Measurements from ENCODE around the gene HELZ.
"Not testable (repeated sequence)": the region's sequence is repeated elsewhere in the genome, so short reads cannot be mapped to it uniquely, and the experiment has no call there.

HELZ gene

DNA sequence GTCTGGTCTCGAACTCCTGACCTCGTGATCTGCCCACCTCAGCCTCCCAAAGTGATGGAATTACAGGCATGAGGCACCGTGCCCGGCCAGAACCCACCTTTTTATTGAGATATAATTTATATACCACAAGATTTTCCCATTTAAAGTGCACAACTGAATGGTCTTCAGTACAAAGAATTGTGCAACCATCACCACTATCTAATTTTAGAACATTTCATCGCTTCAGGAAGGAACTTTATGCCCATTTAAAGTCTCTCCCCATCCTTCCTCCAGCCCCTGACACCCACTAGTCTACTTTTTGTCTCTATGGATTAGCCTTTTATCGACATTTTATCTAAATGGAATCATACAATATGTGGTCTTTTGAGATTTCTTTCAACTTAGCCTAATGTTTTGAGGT, 25.4 kb upstream of the HELZ start:
- no peak for DNase-seq (ENCODE audit: low spot score)

DNA sequence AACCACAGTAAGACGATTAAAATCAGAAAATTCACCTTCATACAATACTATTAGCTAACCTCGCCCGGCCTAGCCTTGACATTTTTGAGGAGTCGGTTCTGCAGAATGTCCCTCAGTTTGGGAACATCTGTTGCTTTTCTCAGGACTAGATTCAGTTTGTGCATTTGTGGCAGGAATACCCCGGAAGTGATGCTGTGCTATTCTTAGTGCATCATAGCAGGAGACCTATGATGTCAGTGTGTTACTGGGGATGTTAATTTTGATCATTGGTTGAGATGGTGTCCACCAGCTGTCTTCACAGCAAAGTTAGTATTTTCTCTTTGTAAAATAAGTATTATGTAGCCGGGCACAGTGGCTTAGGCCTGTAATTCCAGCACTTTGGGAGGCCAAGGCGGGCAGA, 21.5 kb upstream of the HELZ start:
- no peak for DNase-seq (ENCODE audit: low spot score)

DNA sequence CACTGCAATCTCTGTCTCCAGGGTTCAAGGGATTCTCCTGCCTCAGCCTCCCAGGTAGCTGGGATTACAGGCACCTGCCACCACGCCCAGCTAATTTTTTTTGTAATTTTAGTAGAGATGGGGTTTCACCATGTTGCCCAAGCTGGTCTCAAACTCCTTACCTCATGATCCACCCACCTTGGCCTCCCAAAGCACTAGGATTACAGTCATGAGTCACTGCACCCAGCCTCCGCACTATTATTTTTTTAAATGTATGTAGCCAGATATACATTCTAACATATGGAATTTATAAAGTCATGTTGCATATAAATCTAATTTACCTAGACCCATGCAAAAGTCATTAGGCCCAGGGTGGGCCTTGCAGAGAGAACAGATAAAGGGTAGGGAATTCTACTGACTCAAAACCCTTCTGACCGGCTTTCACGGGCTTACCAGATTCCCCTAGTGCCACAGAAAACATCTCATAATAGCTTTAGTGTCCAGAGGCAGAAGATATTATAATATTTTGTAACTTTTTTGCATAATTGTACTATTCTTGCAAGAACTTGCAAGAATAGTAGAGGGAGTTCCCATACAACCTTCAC, 20.5 kb upstream of the HELZ start:
- DNase-seq (ENCODE audit: low spot score), result no peak

DNA sequence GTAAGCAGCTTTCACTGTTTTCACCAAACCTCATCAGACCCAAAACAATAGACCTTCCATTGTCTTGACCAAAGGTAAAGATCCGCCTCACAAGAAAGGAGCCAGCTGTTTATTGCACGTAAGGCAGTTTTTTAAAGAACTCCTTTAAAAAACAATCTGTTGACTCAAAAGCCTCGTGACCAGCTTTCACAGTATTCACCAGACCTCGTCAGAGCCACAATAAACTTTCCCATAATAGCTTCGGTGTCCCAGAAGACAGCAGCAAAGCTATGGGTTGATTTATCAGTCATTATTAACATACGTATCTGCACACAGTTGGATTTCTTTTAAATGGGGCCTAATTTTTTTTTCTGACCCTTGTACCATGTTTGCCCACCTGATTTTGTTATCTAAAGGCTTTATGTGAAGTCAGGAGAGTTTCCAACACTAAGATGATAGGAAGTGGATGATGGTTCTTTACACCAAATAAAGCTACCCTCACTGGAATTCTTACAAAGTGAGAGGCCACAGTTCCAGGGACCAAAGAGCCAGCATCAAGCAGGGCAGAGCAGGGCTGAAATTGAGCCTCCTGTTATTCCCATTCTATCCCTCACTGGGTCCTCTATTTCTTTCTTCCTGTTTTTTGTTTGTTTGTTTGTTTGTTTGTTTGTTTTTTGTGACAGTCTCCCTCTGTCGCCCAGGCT, 17.6 kb upstream of the HELZ start:
- DNase-seq (ENCODE audit: low spot score), result no peak

DNA sequence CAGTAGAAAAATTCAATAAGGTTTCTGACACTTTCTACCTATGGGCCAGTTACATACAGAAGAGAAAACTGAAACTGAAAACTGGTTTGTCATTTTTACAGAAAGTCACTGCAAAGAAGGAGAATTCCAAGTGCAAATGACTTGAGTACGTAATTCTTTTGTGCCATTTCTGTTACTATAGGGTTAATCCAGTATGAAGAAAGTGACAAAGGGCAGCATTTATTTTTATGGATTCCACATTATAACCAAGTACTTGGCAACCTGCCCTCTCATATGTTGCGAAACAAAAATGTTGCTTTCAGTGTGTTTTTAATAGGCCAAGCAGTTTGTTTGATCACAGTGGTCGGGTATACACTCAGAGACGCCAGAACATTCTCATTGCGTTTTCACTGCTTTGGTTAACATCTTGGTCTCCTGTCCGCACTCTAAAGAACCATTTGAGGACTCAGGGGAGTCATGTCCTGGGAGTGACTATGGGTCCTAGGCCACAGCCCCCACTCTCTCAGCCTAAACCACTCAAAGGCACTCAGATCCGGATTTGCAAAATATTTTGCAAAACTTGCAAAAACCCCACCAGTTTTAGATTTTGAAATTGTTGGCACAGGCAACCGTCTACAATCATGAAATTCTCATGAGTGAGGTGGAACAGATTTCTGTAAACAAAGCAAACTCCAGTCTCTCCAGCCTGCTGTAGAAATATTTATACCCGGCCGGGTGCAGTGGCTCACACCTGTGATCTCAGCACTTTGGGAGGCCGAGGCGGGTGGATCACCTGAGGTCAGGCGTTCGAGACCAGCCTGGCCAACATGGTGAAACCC, 15.4 kb upstream of the HELZ start:
- DNase-seq (ENCODE audit: low spot score), result no peak

DNA sequence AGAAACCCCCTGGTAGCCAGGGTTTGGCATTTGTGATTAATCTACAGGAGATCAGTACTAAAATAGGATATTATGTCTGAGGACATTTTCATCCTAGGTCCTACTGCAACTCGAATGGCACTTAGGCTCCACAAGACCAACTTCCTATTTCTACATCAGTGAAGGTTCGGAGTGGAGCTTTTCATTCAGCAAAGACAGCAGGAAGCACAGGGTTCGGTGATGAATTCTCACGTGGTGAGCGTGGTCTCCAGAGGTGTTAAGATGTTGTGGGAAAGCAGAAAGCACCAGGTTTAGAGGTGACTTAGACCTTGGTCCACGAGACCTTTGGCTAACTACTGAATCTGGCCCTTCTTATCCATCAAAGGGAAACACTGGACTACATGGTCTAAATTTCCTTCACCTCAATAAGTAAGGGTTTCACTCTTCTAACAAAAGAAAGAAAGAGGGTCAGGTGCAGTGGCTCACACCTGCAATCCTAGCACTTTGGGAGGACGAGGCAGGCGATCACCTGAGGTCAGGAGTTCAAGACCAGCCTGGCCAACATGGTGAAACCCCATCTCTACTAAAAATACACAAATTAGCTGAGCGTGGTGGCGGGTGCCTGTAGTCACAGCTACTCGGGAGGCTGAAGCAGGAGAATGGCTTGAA, 13.9 kb upstream of the HELZ start:
- DNase-seq (ENCODE audit: low spot score), result peak; percentile 35

DNA sequence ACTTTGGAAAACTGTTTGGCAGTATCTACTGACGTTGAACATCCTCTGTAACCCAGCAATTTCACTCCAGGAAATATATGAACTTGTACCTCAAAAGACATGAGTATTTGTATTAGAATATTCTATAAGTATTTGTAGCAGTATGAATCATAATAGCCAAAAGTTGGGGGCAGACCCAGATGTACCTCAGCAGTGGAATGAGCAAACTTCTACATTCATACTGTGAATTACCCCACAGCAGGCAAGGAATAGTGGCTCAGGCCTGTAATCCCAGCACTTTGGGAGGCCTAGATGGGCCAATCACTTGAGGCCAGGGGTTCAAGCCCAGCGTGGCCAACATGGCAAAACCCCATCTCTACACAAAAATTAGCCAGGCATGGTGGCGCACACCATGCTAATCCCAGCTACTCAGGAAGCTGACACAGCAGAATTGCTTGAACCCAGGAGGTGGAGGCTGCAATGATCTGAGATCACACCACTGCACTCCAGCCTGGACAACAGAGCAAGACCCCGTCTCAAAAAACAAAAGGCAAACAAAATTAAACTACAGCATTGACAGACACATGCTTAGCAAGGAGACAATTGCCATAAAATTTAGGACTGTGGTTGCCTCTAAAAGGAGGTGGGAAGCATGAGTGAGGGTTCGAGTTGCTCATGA, 11.2 kb upstream of the HELZ start:
- no peak for DNase-seq (ENCODE audit: low spot score)

DNA sequence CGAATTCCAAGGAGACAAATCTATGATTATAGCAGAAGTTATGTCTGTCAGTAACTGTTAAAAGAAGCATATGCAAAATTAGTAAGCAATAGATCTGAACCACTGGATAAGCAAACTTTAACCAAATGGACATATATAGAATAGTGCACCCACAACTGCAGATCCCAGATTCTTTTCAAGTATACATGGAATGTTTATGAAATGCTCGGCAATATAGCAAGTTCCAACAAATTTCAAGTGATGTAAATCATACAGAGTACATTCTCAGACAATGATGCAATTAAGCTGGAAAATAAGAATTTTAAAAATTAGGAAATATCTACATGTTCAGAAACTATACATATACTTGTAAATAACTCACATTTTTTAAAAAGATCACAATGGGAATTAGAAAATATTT, 8.4 kb upstream of the HELZ start:
- DNase-seq (ENCODE audit: low spot score), result no peak

DNA sequence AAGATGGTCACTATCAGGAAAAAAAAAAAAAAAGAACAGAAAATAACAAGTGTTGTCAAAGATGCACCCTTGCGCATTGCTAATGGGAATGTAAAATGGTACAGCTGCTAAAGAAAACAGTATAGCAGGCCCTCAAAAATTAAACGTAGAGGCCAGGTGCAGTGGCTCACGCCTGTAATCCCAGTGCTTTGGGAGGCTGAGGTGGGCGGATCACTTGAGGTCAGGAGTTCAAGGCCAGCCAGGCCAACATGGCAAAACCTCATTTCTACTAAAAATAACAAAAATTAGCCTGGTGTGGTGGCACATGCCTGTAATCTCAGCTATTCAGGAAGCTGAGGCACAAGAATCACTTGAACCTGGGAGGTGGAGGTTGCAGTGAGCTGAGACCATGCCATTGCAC, 6.6 kb upstream of the HELZ start:
- DNase-seq (ENCODE audit: low spot score), result not testable (repeated sequence)

DNA sequence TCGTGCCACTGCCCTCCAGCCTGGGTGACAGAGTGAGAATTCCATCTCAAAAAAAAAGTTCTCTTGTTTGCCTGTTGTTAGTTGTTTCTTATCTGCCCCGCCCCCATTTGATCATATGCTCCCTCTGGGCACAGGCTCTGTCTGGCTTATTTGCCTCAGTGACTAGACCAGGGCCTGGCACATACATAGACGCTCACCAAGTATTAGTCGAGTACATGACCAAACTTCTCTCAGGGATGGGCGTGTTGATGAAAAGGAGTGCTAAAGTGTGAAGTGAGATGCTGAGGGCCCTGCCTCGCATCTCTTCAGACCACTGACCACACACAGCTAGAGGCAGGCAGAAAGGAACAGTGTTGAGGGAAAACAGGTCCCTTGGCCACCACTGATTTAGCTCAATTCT, 3.3 kb upstream of the HELZ start:
- DNase-seq (ENCODE audit: low spot score), result no peak

DNA sequence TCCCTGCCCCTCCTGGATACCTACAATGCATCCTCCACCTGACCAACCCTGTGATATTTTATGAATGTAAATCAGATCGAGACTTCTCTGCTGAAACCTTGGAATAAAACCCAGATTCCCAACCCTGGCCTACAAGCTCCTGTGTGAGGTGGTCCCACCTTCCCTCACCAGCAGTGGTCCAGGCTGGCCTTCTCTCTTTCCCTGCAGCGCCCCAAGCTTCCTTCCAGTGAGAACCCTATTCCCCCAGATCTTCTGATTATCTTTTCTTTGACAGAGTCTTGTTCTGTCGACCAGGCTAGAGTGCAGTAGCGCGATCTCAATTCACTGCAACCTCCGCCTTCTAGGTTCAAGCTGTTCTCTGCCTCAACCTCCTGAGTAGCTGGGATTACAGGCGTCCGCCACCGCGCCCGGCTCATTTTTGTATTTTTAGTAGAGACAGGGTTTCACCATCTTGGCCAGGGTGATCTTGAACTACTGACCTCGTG, 2.5 kb upstream of the HELZ start:
- DNase-seq (ENCODE audit: low spot score), result no peak

DNA sequence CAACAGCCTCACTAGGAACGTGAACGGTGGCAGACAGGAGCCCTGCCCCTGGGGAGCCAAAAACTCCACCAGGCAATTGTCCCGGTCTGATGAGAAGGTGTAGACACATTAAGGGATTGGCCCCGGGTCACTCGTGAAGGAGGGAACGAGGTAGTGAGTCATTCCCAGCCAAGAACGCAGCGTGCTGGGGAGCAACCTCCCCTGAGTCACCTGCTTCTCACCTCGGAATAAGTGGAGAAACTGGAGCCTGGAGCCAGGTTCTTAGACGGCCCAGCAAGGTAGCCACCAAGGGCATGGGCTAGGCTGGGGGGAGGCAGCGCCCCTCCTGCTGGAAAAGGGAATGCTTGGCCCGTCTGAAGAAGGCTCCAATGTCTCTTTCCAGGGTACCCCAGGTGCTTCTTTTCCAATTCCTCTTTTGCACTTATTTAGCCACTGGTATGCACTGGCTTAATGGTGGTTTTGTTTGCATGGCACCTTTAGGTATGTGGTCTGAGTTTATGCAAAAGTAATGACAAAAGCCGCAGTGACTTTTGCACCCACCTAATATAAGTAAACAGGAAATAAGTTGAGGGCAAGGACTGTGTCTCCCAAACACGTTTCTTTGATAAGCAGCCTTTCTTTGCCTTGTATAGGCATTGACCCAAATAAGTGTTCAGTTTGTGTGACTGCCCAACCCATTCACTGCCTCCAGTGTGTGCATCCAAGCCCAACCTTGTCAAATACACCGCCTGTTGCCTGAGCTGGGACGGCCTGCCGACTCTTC, 1.8 kb upstream of the HELZ start:
- peak; percentile 51 for DNase-seq (ENCODE audit: low spot score)

DNA sequence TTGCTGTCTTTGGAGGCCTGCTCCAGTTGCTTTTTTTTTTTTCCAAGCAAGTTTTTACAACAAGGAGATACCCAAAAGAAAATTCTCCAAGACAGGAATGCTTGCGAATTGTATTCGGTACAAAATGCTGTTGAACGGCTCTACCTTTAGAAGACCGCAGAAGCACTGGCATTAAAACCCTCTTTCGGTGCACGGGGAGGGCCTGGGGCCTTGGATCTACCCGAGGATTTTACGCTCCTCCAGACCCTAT, 1.3 kb upstream of the HELZ start:
- DNase-seq (ENCODE audit: low spot score), result no peak

DNA sequence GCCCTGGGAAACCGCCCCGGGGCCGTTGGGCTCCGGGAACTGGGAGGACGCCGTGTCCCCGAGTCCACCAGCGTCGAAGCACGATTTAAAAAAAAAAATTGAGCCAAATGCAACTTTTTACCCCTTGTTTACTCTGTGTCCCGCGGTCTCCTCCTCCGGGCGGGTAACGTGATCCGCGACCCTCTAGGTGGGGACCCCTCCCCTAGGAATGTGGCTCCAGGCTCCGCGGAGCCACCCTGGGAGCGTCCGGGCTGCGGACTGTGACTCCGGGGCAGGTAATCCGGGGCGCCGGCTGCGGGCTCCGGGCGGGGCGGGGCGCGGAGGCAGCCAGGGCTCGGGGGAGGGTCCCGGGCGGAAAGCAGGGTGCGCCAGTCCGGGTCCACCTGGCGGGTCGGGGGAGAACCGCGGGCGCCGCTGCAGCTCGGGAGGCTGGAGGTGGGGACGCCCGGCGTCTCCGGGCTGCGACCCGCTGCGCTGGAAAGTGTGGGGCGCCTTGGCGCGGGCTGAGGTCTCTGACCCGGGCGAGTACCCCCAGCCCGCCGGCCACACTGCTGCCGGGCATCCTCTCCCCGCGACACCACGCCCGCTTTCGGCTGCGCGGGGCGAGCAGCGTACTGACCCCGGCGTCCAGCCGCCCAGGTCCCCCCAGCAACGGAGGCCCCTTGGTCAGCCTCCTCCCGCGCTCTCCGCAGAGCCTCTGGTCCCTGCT, 852 bp upstream of the HELZ start:
- peak; percentile 26 for DNase-seq (ENCODE audit: low spot score)

DNA sequence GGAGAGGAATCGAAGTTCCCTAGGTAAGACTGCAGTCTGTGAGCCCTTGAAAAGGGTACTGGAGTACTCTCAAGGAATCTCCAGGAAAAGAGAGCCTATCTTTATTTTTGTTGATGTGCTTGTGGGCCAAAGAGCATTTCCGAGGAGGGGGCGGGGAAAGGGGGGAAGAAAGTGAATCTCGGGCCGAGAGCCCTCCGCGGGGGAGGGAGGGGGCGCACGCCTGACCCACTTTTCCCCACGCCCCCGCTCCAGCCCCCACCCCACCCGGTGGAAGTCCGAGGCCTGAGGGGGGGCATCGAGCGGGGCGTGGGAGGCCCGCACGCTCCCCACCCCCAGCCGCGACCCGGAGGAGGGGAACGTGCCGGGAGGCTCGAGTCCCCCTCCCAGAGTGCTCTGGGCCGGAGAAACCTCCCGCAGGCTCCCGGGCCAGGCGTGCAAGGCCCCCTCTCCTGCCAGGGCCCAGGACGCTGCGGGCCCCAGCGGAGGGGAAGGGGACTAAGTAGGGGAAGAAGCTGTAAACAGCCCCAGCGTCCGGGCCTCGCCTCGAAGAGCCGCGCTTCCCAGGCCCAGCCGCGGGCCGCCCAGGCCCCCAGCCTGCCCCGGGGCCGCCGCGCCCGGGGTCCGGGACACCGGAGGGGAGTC, 444 bp downstream of the HELZ start:
- DNase-seq (ENCODE audit: low spot score), result no peak

DNA sequence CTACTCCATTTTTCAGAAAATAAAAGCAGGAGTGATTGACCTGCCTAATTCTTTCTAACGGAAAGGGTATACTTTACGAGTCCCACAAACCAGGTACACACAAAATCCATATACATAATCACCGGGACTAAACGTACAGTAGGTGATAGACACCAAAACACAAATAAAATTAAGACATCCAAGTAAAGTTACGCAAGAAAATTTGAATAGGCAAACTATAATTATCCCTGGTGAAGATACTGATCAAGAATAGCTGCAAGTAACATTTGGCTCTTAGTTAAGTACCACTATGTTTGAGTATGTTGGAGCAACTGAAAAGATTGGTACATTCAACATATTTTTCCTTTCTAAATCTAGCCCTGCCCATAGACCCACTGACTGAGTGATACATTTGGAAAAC, 1.7 kb downstream of the HELZ start:
- DNase-seq (ENCODE audit: low spot score), result no peak

DNA sequence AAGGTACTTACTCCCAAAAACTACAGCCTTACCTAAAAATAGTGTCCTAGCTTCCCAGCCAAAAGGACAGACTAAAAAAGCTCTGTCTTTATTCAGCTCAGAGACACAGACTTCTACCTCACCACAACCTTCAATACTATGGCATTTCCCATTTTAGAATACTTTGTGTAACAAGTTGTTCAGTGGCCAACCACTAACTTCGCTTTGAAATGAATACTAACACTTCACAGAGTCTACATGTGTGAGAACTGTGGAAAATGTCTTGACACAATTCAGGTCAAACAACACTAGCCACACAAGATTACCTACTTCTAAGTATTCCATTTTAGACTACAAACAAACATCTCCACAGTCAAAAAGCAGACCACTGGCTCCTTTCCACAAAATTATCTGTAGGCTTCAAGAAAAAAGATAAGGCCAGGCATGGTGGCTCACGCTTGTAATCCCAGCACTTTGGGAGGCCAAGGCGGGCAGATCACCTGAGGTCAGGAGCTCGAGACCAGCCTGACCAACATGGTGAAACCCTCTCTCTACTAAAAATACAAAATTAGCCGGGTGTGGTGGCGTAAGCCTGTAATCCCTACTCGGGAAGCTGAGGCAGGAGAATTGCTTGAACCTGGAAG, 3.2 kb downstream of the HELZ start:
- no peak for DNase-seq (ENCODE audit: low spot score)

DNA sequence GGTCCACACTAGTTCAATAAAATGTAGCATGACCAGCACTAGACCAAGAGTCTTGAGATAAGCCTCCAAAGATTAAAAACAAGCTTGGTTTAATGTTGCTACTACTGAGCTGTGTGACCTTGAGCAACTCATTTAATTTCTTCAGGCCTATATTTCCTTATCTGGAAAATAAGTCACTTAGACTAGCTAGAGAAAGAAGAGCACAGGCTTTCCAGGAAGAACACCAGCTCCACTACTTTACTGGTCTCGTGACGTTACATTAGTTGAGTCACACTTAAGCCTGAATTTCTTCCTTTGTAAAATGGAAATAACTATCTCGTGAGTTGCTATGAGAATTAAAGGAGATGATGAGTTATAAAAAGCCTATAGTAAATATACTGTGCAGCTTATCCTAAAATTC, 5.4 kb downstream of the HELZ start:
- DNase-seq (ENCODE audit: low spot score), result no peak

DNA sequence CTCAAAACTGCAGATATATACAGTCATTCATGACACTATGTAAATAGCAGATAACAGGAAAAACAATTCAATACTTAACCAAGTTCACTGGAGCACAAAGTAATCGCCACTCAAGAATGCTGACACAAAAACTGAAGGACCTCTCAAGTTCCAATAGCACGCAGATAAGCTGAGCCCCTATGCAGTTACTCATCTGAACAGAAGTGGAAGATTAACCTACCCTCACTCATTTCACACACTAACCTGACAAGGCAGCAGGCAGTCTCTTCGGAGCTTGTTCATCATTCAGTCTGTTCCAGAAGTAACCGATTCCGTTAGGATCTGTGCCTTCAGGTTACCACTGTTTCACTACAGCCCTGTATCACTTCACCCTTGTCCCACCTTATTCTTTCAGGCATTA, 6.0 kb downstream of the HELZ start:
- DNase-seq (ENCODE audit: low spot score), result no peak

DNA sequence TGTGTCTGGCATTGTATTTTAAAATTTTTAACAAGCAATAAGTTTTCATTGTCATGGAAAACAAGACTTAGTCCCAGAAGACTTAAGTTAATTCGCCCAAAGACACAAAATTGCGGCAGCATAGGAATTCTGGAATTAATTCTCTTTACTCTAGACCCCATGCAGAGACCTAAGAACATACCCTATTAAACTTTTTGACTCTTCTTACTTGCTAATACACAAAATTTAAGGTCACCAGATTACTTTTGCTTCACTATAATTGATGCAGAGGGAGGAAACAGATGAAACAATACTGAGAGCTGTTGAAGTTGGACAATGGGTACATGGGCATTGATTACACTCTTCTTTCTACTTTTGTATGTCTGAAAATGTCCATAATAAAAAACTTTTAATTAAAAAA, 12.6 kb downstream of the HELZ start:
- no peak for DNase-seq (ENCODE audit: low spot score)
